GM21423 (cell line): ENCODE data around the gene THAP8.
A peak's percentile ranks its signal among the peaks of the same experiment; 100 is the strongest.

Experiments
- ATAC-seq: cut with Tn5 transposase; IDR thresholded peaks from one replicate; pipeline ENCODE4 v1.9.1; 2021; ENCODE audit warnings: mild to moderate bottlenecking, moderate library complexity; ENCODE audit not compliant: unreplicated experiment

The THAP8 gene

GRCh38 chr19:36054119-36054732 lies at the start of gene THAP8:
Gene THAP8 (minus strand): TSS chr19:36054285. CDS start chr19:36054217, 68 bp downstream.
- peak; percentile 75 for ATAC-seq

GRCh38 chr19:36103040-36103626 lies 49.0 kb upstream of the THAP8 start:
- no peak for ATAC-seq

DNA sequence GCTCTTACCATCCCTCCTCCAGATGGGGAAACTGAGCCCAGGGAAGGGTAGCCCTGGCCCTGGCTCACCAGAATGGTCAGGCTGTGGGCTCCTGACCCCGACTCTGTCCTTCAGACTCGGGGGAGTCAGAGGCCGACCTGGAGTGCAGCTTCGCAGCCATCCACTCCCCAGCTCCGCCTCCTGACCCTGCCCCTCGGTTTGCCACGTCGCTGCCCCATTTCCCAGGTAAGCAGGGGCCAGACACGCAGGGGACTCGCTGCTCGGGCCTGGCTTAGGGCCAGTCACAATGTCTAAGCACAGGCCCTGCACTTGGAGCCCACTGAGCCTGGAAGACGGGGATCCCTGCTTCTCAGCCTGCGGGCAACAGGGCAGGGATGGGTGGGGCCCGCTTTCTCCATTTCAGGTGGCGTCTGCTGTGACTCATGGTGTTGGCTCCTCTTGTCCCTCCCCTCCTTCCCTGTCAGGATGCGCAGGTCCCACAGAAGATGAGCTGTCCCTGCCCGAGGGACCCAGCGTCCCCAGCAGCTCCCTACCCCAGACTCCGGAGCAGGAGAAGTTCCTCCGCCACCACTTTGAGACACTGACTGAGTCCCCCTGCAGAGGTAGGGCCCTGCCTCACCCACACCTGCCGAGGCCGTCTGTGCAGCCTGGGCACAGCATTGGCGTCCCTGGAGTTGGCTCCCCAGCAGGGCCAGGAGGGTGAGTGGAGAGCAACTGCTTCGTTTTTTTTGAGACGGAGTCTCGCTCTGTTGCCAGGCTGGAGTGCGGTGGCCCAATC lies 47.7 kb upstream of the THAP8 start:
- ATAC-seq = no peak

DNA sequence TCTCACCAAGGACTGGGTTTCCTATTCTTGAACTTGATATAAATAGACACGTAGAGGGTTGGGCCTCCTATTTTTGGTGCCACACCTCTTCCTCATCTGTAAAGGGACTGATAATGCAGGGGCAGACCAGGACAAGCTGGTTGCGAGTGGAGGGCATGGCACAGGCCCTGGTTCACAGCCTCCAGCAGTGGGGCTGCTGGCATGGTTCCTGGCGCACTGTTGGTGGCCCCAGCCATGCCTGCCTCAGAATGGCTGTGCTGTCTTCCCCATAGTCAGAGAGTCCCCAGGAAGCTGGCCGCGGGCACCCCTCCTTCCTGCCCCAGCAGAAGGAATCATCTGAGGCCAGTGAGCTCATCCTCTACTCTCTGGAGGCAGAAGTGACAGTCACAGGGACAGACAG lies 46.4 kb upstream of the THAP8 start:
- ATAC-seq = no peak

DNA sequence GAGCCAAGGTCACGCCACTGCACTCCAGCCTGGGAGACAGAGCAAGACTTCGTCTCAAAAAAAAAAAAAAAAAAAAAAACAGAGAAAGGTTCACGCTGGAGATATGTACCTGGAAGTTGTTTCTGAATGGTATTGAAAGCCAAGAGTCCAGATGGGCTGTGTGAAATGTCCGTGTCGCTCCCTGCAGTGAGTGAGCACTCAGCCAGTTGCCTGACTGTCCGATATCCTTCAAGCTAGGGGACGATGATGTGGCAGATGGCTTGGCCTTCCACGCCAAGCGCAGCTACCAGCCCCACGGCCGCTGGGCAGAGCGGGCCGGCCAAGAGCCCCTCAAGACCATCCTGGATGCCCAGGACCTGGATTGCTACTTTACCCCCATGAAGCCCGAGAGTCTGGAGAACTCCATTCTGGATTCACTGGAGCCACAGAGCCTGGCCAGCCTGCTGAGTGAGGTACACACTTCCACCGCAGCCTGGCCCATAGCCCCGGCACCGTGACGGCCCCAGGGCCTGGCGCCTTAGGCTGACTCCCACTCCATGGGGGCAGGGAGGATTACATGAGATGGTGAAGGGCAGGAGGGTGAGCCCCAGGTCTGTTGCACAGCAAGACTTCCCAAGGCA lies 45.2 kb upstream of the THAP8 start:
- ATAC-seq = no peak

DNA sequence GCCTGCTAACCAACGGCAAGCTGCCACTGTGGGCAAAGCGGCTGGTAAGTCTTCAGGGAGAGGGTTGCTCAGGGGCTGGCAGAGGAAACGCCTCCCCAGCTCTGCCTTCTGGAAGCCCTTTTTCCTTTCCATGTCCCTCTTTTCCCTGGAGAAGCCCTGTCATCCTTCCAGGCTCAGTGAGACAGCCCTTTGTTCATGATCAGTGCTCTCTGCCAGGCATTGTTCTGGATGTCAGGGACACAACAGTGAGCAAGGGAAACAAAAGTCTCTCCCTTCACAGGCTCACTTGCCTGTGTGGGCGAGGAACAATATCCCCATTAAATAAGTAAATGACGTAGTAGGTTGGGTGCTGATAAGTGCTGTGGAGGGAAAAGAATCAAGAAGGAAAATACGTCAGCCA lies 43.0 kb upstream of the THAP8 start:
- ATAC-seq = no peak

DNA sequence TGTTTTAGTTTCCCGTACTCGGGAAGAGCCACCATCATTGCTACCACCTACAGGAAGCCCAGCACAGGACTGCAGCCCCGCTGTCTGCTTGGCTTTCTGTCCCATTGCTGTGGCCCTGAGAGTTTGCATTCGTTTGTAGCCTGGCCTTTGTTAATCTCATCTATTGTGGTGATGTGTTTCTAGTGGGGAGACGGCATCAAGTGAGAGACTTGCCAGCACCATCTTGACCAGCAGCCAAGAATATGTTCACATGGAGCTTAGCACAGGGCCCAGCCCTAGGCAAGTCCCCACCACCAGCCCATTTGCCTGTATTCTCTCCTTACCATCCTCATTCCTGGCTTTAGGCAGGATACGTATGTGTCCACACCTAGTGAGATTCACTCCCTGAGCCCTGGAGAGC lies 39.6 kb upstream of the THAP8 start:
- ATAC-seq = no peak

DNA sequence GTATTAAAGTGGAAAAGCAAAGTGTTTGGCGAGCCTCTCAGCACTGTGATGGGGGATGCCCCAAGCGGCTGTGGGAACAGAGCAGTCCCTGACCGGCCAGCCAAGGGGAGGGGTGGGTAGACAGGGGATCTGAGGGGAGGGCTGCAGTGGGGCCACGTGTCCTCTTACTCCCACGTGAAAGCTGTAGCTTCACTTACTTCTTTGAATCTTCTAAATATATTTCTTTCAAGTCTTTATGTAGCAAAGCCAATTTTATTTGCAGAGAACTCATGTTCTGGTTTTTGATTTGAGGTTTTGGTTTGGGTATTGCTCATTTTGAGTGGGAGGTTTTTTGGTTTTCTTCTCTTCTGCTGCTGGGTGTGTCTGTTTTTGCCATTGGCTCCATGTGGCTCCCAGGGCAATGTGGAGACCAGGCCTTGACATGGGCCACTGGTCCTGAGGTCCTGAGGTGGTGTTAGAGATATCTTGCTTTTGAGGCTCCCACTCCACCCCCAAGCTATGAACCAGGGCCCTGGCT lies 39.1 kb upstream of the THAP8 start:
- no peak for ATAC-seq

DNA sequence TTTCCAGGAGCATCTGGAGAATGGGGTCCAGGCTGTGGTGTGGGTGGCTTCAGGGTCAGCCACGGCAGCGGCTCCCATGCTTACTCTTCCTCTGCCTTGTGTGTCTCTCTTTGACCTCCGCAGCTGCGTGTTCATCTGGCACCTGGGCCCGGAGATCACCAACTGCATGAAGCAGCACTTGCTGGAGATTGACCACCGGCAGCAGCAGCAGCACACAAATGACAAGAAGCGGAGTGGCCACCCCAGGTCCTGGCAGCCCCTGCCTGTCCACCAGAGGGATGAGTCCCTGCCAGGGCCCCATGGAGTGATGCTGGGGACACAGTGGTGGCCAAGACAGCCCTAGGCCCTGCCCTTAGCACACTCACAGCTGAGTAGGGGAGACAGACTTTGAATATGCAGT lies 38.5 kb upstream of the THAP8 start:
- ATAC-seq = no peak

DNA sequence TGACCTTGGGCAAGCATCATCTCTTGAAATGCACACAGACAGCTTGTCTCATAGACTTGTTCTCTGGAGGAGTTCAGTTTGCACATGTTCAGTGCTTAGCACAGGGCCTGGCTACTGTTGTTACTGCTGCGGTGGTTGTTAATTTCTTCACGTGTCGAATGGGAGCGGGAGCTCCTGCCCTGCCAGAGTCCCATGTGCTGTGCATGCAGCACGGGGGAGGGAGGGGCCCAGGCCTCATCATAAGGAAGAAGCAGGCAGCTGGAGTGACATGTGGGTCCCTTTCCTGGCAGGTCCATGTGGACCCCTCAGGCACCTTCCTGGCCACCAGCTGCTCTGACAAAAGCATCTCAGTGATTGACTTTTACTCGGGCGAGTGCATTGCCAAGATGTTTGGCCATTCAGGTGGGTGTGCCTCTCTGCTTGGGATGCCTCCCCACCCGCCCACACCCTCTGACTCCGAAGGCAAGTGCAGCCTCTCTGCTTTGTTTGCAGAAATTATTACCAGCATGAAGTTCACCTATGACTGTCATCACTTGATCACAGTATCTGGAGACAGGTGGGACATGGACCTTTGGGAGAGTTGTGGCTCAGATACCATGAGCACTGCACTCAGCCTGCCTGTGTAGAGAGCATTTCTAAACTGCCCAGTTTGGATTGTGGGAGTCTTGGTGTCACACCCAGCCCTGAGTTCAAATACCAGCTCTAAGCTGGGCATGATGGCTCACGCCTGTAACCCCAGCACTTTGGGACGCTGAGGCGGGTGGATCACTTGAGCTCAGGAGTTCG lies 37.0 kb upstream of the THAP8 start:
- no peak for ATAC-seq

GRCh38 chr19:36089847-36090246 lies 35.8 kb upstream of the THAP8 start:
- no peak for ATAC-seq

DNA sequence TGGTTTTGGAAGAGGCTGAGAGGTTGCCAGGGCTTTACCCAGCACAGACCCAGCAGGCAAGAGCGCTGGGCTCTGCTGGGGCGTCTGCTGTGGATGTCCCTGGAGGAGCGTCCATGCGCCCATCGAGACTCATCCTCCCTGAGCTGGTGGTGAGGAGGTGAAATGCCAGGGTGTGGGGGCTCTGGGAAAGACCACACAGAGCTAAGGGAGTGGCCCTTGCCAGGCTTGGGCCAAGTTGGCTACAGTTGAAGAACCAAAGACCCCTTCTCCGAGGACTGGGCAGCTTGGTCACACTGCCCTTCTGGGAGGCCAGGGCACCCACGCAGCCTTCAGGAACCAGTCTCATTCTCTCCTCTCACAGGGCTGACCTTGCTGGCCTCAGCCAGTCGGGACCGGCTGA lies 32.2 kb upstream of the THAP8 start:
- no peak for ATAC-seq

GRCh38 chr19:36084231-36085009 lies 30.3 kb upstream of the THAP8 start:
- no peak for ATAC-seq

DNA sequence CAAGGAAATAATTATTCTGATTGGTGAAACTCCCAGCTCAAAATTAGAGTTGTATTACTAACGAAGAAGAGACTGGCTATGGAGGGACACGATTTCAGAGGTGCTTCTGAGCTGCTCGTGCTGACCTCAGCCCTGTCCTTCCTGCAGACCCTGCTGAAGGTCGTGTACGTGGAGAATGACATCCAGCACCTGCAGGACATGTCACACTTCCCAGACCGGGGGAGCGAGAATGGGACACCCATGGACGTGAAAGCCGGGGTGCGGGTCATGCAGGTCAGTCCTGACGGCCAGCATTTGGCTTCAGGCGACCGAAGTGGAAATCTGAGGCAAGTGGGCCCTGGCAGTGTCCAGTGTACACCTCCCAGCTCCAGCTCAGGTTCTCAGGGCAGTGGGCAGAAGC lies 28.8 kb upstream of the THAP8 start:
- ATAC-seq = no peak

- ATAC-seq = no peak
Observed at GRCh38 chr19:36081894-36082293, 27.8 kb upstream of the THAP8 start.

GRCh38 chr19:36081385-36081784 lies 27.3 kb upstream of the THAP8 start:
- ATAC-seq = no peak

DNA sequence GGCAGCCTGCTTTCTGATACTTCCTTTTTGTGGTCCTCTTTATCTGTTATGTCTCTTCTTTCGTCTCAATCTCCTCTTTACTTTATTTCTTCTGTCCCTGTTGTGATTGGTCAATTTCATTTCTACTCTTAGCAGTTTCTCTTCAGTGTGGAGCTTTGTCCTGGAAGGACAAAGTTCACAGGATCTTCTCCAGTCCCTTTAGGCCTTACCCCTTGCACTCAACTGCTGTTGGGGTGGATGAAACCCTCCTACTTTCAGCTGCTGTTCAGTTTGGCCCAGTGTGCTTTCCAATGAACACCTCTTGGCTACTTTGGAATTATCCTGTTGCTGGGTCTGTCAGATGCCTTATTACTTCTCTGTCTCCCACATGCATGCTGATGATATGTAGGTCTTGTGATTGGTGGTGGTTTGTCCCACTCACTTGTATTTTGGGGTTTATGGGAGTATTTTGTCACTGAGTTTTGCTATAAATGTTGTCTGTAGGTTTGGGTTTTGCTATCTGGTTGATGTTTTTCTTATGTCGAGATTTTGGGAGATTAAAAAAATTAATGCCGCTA lies 25.4 kb upstream of the THAP8 start:
- ATAC-seq = no peak

DNA sequence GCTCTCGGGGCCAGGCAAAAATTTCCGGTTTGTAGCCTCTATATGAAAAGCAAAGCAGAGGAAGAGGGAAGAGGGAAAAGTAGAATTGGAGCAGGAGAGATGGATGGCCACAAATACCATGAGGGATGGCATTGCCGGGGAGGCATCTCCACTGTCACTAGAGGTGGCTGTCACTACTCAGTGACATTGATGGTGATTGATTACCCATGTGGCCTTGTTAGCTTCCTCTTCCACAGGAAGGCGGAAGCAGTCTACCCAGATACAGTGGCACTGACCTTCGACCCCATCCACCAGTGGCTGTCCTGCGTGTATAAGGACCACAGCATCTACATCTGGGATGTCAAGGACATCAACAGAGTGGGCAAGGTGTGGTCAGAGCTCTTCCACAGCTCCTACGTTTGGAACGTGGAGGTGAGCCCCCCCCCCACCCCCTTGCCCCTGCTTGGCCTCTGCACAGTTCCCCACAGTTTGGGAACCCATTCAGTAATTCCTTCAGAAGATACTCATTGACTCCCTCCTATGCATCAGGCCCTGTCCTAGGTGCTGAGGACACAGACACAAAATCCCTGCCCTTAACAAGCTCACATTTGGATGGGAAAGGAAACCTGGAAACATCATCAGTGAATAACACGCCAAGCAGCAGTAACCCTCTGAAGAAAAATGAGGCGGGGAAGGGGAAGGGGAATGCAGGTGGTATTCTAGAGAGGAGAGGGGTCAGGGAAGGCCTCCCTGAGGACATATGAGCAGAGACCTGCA lies 19.2 kb upstream of the THAP8 start:
- ATAC-seq = no peak

DNA sequence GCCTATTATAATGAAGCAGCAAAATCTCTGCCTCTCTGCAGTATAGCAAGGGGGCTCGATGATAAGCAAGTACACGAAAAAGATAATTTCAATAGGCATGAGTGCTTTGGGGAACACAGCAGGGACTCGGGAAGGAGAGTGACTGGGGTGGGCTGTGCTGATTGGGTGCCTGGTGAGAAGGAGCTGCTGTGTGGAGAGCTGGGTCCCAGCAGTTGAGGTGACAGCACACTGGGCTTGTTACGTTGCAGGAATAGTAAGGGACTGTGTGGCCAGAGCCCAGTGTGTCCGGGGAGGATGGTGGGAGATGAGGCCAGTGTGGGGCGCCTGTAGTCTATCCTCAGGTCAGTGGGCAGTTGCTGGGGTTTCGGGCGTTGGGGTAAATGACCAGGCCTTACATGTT lies 18.0 kb upstream of the THAP8 start:
- ATAC-seq = no peak
